B cell (primary cell): Measurements from ENCODE around the gene SCP2. TPM values are rescaled to one million over a fixed set of nuclear protein-coding genes. Genes with fewer than 3 reads are reported as not detected.

Experiments used
- ATAC-seq: fragments of 200-7000 bp; cut with Tn5 transposase; one replicate; pipeline ENCODE4 v1.10.0; 2021; ENCODE audit warnings: low read depth, mild to moderate bottlenecking, moderate number of reproducible peaks, moderate library complexity
- CTCF ChIA-PET: fragments of 350-600 bp; sonication (Branson Sonifier 250); formaldehyde crosslinking; loops from one replicate; lab custom pipeline; 2021; ENCODE audit warnings: antibody characterized with exemption, inconsistent platforms; lab: Charles Lee
- POLR2A ChIA-PET: fragments of 350-600 bp; sonication (Branson Sonifier 250); formaldehyde crosslinking; loops from one replicate; lab custom pipeline; 2021; ENCODE audit warnings: antibody characterized with exemption; lab: Charles Lee
- DNase-seq: peaks from one replicate; pipeline ENCODE4 v3.0.0; 2013
- H2AFZ ChIP-seq: 2 replicates; pipeline ENCODE4 v1.6.1; 2012; ENCODE audit warnings: mild to moderate bottlenecking, low read depth, low read length; ENCODE audit not compliant: insufficient read depth, poor library complexity, severe bottlenecking
- H3K27ac ChIP-seq, 2 donors: 1 replicate in 1 of 2; 2 replicates in 1 of 2; pipeline ENCODE4 v1.5.1; 2012 to 2013; ENCODE audit warnings: low read length in 2 of 2, mild to moderate bottlenecking in 2 of 2, moderate library complexity in 1 of 2
- H3K27me3 ChIP-seq, 4 experiments: fragments of 200-600 bp in 1 of 4; sonication (generic) in 1 of 4; replicated peaks in 1 of 4; 1 replicate in 2 of 4; 2 replicates in 2 of 4; pipeline versions ENCODE4 v1.6.1 to v1.7.0; 2013 to 2016; ENCODE audit warnings: low read length in 3 of 4, mild to moderate bottlenecking in 2 of 4, mixed read lengths in 1 of 4, moderate library complexity in 1 of 4; ENCODE audit not compliant: insufficient read depth in 4 of 4, control insufficient read depth in 3 of 4; ENCODE audit errors: control extremely low read depth in 1 of 4
- H3K36me3 ChIP-seq, 2 experiments: replicated peaks in 1 of 2; 1 replicate in 1 of 2; 2 replicates in 1 of 2; pipeline versions ENCODE4 v1.6.1 to v1.7.1; 2013; ENCODE audit warnings: low read length in 1 of 2; ENCODE audit not compliant: insufficient read depth in 2 of 2, control insufficient read depth in 1 of 2; ENCODE audit errors: control extremely low read depth in 1 of 2, extremely low read depth in 1 of 2
- H3K4me1 ChIP-seq, 2 donors: fragments of 200-600 bp in 1 of 2; sonication (generic) in 1 of 2; 1 replicate in 1 of 2; 2 replicates in 1 of 2; pipeline versions ENCODE4 v1.5.1 to v1.6.1; 2013 to 2017; ENCODE audit warnings: low read length in 2 of 2; ENCODE audit not compliant: control insufficient read depth in 2 of 2, insufficient read depth in 2 of 2
- H3K4me2 ChIP-seq: replicated peaks from 2 replicates; pipeline ENCODE3; 2012; ENCODE audit warnings: mild to moderate bottlenecking, low read depth, low read length; ENCODE audit not compliant: poor library complexity, severe bottlenecking
- H3K4me3 ChIP-seq, 5 experiments: fragments of 200-600 bp in 1 of 5; sonication (generic) in 1 of 5; 1 replicate in 3 of 5; 2 replicates in 2 of 5; pipeline versions ENCODE4 v1.5.1 to v1.7.0; 2011 to 2016; ENCODE audit warnings: low read length in 4 of 5, mild to moderate bottlenecking in 4 of 5, low read depth in 2 of 5, control low read depth in 1 of 5, moderate library complexity in 1 of 5; ENCODE audit not compliant: insufficient read depth in 1 of 5; ENCODE audit errors: control extremely low read depth in 1 of 5, extremely low read depth in 1 of 5
- H3K79me2 ChIP-seq: fragments of 200-600 bp; sonication (generic); one replicate; pipeline ENCODE4 v1.6.0; 2016; ENCODE audit warnings: low read length; ENCODE audit not compliant: control insufficient read depth, insufficient read depth
- H3K9ac ChIP-seq: fragments of 200-600 bp; sonication (generic); 2 replicates; pipeline ENCODE4 v1.6.1; 2017; ENCODE audit warnings: mild to moderate bottlenecking, low read length, moderate library complexity
- H3K9me3 ChIP-seq, 3 donors: one replicate each; pipeline versions ENCODE4 v1.6.1 to v1.7.1; 2013; ENCODE audit warnings: low read length in 2 of 3; ENCODE audit not compliant: control insufficient read depth in 2 of 3, insufficient read depth in 1 of 3; ENCODE audit errors: control extremely low read depth in 1 of 3
- H4K20me1 ChIP-seq: 2 replicates; pipeline ENCODE4 v1.6.0; 2012; ENCODE audit warnings: mild to moderate bottlenecking, low read length; ENCODE audit not compliant: insufficient read depth, control insufficient read depth, poor library complexity, severe bottlenecking
- H3K27ac Mint-ChIP-seq: one replicate; pipeline ENCODE4 v1.8.0; 2021; ENCODE audit warnings: mixed read lengths
- H3K27me3 Mint-ChIP-seq: one replicate; pipeline ENCODE4 v1.8.0; 2021; ENCODE audit warnings: mixed read lengths
- H3K4me1 Mint-ChIP-seq: one replicate; pipeline ENCODE4 v1.8.0; 2021; ENCODE audit warnings: mixed read lengths
- H3K4me3 Mint-ChIP-seq: one replicate; pipeline ENCODE4 v1.8.0; 2021; ENCODE audit warnings: mixed read lengths
- H3K9me3 Mint-ChIP-seq: one replicate; pipeline ENCODE4 v1.8.0; 2022; ENCODE audit warnings: mixed read lengths; ENCODE audit not compliant: insufficient read depth
- EZH2 ChIP-seq: IDR thresholded peaks from 2 replicates; pipeline ENCODE4 v1.6.1; 2012; ENCODE audit warnings: borderline replicate concordance, low read depth, mild to moderate bottlenecking, moderate library complexity, low read length; ENCODE audit not compliant: insufficient read depth, poor library complexity, severe bottlenecking
- WGBS: methylation state at CpG from one replicate; pipeline ENCODE4 v1.1.5; 2013; ENCODE audit warnings: missing lambda C conversion rate; ENCODE audit not compliant: insufficient coverage; 5-methylcytosine and 5-hydroxymethylcytosine counted together
- intact Hi-C: fragments of 100-400 bp; cut with micrococcal nuclease; formaldehyde crosslinking; loops from one replicate; pipeline ENCODE4 v1.10.0; 2022
- polyA plus RNA-seq: library from polyadenylated mRNA; depleted of rRNA; stranded (reverse); fragments of >200 nt; gene quantifications from 2 replicates; pipeline ENCODE4 v1.2.3, GENCODE V29; 2012
- total RNA-seq, 2 donors: library from RNA; stranded (reverse); fragments of 120-200 nt in 1 of 2; gene quantifications; 1 replicate in 1 of 2; 2 replicates in 1 of 2; pipeline versions ENCODE4 v1.2.3 to v1.2.4, GENCODE V29; 2013 to 2022
- TF ChIP-seq, protein P1 (sequence below): fragments of 200-600 bp; IDR thresholded peaks from one replicate; pipeline ENCODE4 v1.8.0; 2022; ENCODE audit warnings: antibody characterized with exemption, mild to moderate bottlenecking

SCP2 gene
- total and polyA plus RNA-seq, 2 donors (not counting 1 experiment from before 2014, with no cell fraction given), result 19.4 to 46.6 TPM

DNA sequence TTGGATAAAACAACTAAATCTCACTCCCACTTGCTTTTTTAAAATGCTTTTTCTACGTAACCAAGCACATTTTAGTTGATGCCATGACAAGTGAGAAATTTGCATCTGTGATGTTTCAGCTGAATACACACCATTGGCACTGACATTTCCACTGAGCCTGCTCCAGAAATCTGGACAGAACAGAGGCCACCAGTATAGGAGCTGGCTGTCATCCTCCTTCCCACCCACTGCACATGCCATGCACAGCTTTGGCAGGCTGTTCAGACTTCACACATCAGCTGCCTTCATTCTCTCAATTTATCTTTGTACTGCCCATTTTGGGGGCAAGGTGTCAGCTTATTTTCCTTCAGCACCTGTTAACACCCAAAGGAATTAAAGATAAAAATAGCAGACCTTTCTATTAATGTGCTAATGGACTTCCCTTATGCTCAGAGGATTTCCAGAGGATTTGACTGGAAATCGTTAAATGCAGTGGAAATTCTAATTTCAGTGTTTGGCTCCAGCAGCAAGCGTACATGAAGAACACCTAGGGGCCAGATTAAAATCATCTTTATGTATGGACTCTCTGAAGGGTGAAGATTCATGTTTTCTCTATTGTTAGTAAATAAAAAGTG lies 122.0 kb downstream of the SCP2 start:
- Histone ChIP-seq H3K4me1 (no peaks in the 10 kb centered on the region), H3K9me3 (no peaks in the 10 kb centered on the region), H3K79me2 (no peaks in the 10 kb centered on the region), H2AFZ (no peak overlapping the region), H3K9ac (no peak overlapping the region), H3K27ac (no peak overlapping the region), H3K36me3 (peaks cover 14 to 41% of the 10 kb centered on the region in 2 experiments), H4K20me1 (peaks cover 4% of the 10 kb centered on the region), H3K4me3 (no peak overlapping the region), H3K4me2 (no peak overlapping the region), H3K27me3 (no peaks in the 10 kb centered on the region)
- H3K27ac Mint-ChIP-seq, result no peak overlapping the region
- no peaks in the 10 kb centered on the region for H3K4me1 Mint-ChIP-seq
- 100% methylated on average over 1 of the region's 3 CpGs for WGBS
- H3K27me3 Mint-ChIP-seq, result no peaks in the 10 kb centered on the region
- ATAC-seq (no peak), DNase-seq (no peak)
- ChIA-PET CTCF (no interaction called here), POLR2A (no interaction called here)
- intact Hi-C loops, result no loop called here
- TF ChIP-seq, protein P1, sequence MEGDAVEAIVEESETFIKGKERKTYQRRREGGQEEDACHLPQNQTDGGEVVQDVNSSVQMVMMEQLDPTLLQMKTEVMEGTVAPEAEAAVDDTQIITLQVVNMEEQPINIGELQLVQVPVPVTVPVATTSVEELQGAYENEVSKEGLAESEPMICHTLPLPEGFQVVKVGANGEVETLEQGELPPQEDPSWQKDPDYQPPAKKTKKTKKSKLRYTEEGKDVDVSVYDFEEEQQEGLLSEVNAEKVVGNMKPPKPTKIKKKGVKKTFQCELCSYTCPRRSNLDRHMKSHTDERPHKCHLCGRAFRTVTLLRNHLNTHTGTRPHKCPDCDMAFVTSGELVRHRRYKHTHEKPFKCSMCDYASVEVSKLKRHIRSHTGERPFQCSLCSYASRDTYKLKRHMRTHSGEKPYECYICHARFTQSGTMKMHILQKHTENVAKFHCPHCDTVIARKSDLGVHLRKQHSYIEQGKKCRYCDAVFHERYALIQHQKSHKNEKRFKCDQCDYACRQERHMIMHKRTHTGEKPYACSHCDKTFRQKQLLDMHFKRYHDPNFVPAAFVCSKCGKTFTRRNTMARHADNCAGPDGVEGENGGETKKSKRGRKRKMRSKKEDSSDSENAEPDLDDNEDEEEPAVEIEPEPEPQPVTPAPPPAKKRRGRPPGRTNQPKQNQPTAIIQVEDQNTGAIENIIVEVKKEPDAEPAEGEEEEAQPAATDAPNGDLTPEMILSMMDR, result no peak
- no peak for TF ChIP-seq EZH2
- no peaks in the 10 kb centered on the region for H3K9me3 Mint-ChIP-seq
- H3K4me3 Mint-ChIP-seq, result no peak overlapping the region

DNA sequence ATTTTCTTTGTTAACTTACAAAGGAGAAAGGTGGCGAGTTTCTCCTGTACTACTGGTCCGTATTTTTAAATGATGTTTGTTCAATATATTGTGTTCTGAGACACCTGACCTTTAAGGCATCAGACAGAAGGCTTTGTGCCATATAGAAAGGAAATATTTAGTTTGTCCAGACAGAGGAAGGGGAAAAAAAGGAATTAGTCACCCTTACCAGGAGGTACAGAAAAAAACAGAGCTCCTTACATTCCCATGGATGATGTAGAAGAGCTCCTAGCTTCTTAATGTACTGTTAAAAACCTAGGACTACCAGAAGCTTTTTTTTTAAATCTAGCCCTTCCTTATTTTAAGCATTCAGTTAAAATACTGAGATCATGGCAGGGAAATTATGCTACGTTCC lies 122.5 kb downstream of the SCP2 start:
- POLR2A ChIA-PET, result no interaction called here
- no peaks in the 10 kb centered on the region for H3K9me3 Mint-ChIP-seq
- no peak for ATAC-seq
- H3K79me2 ChIP-seq, result no peaks in the 10 kb centered on the region
- WGBS, result 100% methylated on average over 2 of the region's 3 CpGs
- intact Hi-C loops, result no loop called here
- no peaks in the 10 kb centered on the region for H3K9me3 ChIP-seq
- no peak overlapping the region for H3K4me3 Mint-ChIP-seq
- no peak overlapping the region for H2AFZ ChIP-seq
- no peaks in the 10 kb centered on the region for H3K4me1 ChIP-seq
- no peak overlapping the region for H3K27ac ChIP-seq
- no peak for DNase-seq
- H3K36me3 ChIP-seq, result peaks cover 14 to 41% of the 10 kb centered on the region in 2 experiments
- H3K4me3 ChIP-seq, result no peak overlapping the region
- H3K9ac ChIP-seq, result no peak overlapping the region
- no peak overlapping the region for H3K4me2 ChIP-seq
- H3K4me1 Mint-ChIP-seq, result no peaks in the 10 kb centered on the region
- H4K20me1 ChIP-seq, result peaks cover 4% of the 10 kb centered on the region
- CTCF ChIA-PET, result no interaction called here
- no peak for TF ChIP-seq EZH2
- TF ChIP-seq, protein P1, result no peak
- no peaks in the 10 kb centered on the region for H3K27me3 ChIP-seq
- H3K27me3 Mint-ChIP-seq, result no peaks in the 10 kb centered on the region
- no peak overlapping the region for H3K27ac Mint-ChIP-seq
